IgD-negative memory B cell (primary cell): Measurements from ENCODE around the gene KLHL22. TPM values are rescaled to one million over a fixed set of nuclear protein-coding genes. Genes with fewer than 3 reads are reported as not detected.

Source experiments
- H3K27ac Mint-ChIP-seq, 3 donors: one replicate each; pipeline ENCODE4 v1.8.0; 2020 to 2022; ENCODE audit warnings: mild to moderate bottlenecking in 3 of 3, mixed read lengths in 3 of 3, moderate library complexity in 1 of 3
- H3K27me3 Mint-ChIP-seq: one replicate; pipeline ENCODE4 v1.8.0; 2021; ENCODE audit warnings: mixed read lengths
- H3K36me3 Mint-ChIP-seq: one replicate; pipeline ENCODE4 v1.8.0; 2020; ENCODE audit warnings: mild to moderate bottlenecking, mixed read lengths
- H3K4me1 Mint-ChIP-seq, 3 donors: one replicate each; pipeline ENCODE4 v1.8.0; 2020 to 2022; ENCODE audit warnings: mixed read lengths in 3 of 3, mild to moderate bottlenecking in 1 of 3
- H3K4me3 Mint-ChIP-seq, 4 donors: one replicate each; pipeline ENCODE4 v1.8.0; 2020 to 2022; ENCODE audit warnings: mild to moderate bottlenecking in 4 of 4, mixed read lengths in 4 of 4, moderate library complexity in 3 of 4
- H3K9me3 Mint-ChIP-seq, 3 donors: one replicate each; pipeline ENCODE4 v1.8.0; 2020 to 2021; ENCODE audit warnings: mixed read lengths in 3 of 3, mild to moderate bottlenecking in 1 of 3
- polyA plus RNA-seq: library from polyadenylated mRNA; unstranded; fragments of 300-500 nt; fragmentation: Illumina TruSeq; gene quantifications from one replicate; pipeline ENCODE4 v1.2.3, GENCODE V29; 2021

KLHL22 gene
- polyA plus RNA-seq, 1 donor from 2014 or later = 20.8 TPM

DNA sequence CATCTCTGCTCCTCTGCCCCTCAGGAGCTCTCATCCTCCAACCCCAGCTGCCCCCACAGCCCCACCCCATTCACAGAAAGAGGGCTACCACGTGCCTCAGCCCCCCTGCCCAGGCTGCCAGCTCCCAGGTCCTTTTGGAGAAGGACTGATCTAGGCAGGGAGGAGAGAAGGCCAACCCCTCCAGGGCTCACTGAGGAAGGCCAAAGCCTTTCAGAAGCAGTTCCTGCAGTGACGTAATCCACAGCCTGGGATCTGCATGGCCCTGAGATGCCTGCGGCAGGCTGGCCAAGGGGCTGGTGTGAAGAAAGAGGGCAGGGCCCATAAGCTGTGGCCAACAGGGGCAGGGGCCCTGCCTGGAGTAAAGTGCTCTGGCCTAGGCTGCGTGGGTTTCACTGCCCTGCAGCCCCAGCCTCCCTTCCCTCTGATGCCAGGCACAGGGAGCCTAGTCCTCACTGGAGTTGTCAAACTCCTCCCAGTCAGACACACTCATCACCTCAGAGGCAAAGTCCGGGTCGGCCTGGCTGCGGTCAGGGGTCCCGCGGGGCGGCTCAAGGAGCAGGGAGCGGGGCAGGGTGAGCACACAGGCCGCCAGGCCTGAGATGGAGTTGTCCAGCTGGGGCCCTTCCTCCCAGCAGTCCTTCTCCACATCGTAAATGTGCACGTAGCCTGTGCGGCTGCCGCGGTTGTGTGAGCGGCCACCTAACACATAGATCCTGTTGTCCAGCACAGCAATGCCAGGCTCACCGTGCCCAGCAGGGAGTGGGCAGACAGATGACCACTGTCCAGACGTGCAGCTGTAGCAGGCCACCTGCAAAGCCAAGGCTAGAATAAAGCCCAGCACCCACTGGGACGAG, 53.7 kb downstream of the KLHL22 start:
- H3K27me3 Mint-ChIP-seq = peaks cover 15% of the 10 kb centered on the region

DNA sequence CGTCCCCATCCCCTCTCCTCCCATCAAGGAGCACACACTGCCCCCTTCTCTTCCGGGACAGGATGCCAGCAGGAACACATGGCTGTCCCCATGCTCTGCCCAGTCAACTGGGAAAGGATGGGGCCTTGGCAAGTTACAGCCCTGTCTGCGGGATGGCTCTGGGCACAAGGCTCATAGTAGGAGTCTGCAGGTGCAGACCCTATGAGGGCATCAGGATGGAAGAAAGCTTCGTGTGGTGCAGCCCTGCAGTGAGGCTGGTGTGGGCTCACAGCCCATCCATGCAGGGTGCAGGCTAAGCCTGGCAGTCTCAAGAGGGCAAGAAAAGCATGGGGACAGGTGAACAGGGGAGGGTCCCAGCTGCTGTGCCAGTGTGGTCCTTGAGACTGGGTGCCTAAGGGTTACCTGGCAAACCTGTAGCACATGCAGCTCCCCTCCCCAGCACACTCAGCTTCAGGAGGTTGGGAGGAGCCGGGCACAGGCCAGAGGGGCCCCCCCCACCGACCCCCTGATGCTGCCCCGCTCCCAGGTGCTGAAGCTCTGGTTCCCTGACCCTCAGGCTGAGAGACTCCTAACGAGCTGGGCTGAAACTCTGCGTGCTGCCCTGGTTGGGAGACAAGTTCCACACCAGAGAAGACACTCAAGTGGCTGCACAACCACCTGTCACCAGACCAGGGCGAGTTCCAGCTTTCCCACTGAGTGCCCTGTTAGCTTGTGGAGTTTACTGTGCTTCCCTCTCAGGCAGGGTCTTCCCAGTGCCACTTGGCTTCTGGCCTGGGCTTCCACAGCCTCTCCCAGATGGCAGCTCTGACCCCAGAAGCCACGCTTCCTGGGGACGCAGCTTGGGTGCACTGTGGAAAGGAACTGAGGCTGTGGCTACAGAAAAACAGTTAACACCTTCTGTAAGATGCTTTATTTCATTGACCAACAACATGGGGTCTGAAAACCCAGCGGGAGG, 54.7 kb downstream of the KLHL22 start:
- Mint-ChIP-seq H3K9me3 (no peaks in the 10 kb centered on the region), H3K27me3 (peaks cover 19% of the 10 kb centered on the region), H3K4me1 (peaks cover 0 to 2% (median under 1%) of the 10 kb centered on the region in 3 donors), H3K4me3 (no peak overlapping the region), H3K36me3 (peaks cover 4% of the 10 kb centered on the region), H3K27ac (peak overlapping the region in 1 of 3 donors; percentile 33)

More for the DNA sequence above, 53.7 kb downstream of the KLHL22 start:
- no peaks in the 10 kb centered on the region for H3K9me3 Mint-ChIP-seq
- H3K4me1 Mint-ChIP-seq = peaks cover 0 to 2% (median 0%) of the 10 kb centered on the region in 3 donors
- H3K4me3 Mint-ChIP-seq = no peak overlapping the region
- H3K36me3 Mint-ChIP-seq = peaks cover 4% of the 10 kb centered on the region
- H3K27ac Mint-ChIP-seq = no peak overlapping the region

DNA sequence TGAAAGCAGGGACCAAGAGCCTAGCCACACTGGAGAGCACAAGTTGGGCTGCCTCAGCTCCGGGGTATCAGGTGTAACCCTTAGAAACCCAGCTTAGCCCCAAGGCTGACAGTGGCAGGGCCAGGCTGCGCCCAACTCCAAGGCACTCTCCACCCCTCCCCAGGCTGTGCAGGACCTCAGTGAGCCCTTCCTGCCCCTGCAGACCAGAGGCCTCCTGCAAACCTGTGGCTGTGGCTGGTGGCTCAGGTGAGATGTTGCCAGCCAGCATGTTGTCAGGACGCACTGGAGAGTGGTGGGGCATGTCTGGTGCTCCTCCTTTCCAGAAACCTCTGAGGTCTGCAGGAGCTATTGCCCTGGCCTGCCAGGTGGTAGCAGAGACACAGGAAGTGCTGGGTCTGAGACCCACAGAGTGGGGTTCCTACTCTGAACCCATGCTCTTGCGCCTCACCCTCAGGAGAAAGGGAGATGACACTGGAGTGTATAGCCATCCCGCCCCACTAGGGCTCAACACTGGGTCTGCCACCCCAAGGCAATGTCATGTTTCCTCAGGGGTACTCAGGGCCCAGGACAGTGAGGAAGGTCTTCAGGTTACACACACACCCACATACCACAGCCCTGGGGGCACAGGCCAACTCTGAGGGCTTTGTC, 55.5 kb downstream of the KLHL22 start:
- Mint-ChIP-seq H3K27me3 (peaks cover 27% of the 10 kb centered on the region), H3K27ac (peak overlapping the region in 1 of 3 donors; percentile 33), H3K4me1 (peaks cover 0 to 6% (median 5%) of the 10 kb centered on the region in 3 donors), H3K36me3 (peaks cover 4% of the 10 kb centered on the region), H3K9me3 (no peaks in the 10 kb centered on the region), H3K4me3 (no peak overlapping the region)

DNA sequence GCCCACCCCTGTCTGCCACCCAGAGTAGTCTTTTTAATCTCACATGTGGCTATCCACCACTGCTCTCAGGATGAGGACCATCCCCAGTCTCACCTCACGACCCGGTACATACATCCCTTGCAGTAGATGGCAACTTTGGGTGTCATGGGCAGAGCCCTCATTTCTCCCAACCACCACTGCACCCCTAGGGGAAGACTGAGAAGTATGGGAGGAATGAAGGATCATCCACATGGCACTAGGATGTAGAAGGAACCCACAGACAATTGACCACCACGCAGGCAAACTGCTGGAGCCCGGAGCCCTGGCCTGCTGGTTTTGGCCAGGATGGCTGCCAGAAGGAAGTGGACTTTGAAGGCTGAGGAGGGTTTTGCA, 56.1 kb downstream of the KLHL22 start:
- no peak overlapping the region for H3K4me3 Mint-ChIP-seq
- no peak overlapping the region for H3K27ac Mint-ChIP-seq
- H3K27me3 Mint-ChIP-seq = peaks cover 31% of the 10 kb centered on the region
- H3K9me3 Mint-ChIP-seq = no peaks in the 10 kb centered on the region
- H3K4me1 Mint-ChIP-seq = peaks cover 0 to 9% (median 5%) of the 10 kb centered on the region in 3 donors
- H3K36me3 Mint-ChIP-seq = peaks cover 4% of the 10 kb centered on the region

DNA sequence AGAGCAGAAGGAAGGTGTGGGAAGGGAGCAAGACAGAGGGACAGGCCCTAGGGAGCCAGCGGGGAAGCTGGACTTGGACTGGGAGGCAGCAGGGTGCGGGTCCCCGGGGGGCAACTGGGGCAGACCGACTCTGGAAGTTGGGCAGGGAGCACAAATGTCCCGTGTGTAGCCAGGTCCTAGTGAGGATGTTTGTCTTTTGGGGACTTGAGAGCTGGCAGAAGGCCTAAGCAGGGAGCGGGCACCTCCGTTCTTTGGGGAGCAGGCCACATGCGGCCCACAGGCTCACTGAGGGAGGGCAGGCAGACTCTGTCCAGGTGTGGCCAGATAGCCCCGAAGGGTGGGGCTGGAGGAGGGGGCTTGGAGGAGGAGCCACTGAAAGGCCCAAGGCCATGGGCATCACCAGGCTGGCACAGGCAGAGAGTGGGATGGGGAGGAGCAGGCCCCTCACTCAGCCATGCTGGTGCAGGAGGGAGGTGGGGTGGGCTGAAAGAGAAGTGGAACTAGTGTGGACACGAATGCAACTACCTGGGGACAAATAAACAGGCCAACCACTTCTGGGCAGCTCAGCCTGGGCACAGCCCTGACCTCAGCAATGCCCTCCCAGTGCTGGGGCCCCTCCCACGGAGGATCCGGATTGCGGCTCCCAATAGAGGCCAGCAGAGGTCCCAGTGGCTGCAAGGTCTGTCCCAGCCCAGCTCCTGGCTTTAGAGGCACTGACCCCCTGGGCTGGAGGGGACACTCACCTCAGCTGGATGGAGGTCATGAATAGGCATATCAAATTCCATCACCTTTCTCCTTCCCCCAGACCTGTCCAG, 56.7 kb downstream of the KLHL22 start:
- Mint-ChIP-seq H3K4me3 (peak overlapping the region in 2 of 4 donors; percentile 73 to 74), H3K27ac (no peak overlapping the region), H3K4me1 (peaks cover 4 to 9% (median 5%) of the 10 kb centered on the region in 3 donors), H3K9me3 (no peaks in the 10 kb centered on the region), H3K36me3 (peaks cover 4% of the 10 kb centered on the region), H3K27me3 (peaks cover 34% of the 10 kb centered on the region)

DNA sequence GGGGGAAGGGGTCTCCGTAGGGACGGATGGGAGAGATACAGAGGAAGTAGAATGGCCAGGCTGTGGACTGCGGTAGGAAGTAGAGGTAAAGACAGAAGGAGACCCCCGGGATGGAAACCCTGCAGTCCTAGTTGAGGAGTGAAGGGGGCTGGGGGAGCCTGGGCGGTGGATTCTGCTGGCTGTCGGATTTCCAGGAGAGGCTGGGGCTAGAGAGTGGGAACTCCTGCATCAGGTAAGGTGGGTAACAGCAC, 57.2 kb downstream of the KLHL22 start:
- Mint-ChIP-seq H3K36me3 (peaks cover 4% of the 10 kb centered on the region), H3K4me3 (peak overlapping the region in 2 of 4 donors; percentile 73 to 74), H3K9me3 (no peaks in the 10 kb centered on the region), H3K4me1 (peaks cover 4 to 9% (median 5%) of the 10 kb centered on the region in 3 donors), H3K27me3 (peaks cover 34% of the 10 kb centered on the region), H3K27ac (no peak overlapping the region)

DNA sequence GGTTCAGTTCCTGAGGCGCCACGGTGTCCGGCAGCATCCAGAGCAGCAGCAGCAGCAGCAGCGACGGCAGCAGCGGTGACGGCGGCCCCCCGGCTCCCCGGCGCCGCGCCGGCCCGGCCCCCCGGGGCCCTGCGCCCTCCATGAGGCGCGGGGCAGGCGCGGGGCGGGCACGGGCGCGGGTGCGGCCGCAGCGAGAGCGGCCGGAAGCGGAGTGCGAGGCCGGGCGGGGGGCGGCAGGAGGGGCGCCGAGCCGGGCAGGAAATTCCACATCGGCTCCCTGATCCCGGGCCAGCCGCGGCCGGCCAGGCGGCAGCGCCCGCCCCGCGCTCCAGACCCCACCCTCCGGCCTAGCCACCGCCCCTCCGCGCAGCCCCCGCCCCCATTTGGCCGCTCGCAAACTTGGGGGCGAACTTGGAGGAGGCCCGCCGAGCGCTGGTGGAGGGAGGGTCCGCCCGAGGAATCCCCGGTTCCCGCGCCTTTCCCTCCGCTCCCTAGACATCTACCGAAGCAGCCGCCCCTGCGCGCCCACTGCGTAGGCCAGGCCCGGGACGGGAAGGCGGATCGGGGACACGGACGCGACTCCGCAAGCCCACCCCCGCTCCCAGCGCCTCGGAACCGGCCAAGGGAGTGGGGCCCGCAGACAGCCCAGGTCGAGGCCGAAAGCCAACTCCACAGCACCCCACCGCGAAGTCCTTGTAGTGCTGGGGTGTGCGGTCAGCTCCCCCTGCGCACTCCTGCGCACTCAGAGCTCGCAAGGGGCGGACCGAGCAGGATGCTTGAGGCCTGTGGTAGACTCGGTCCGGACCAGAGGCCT, 57.8 kb downstream of the KLHL22 start, which contains the start of gene SCARF2:
SCARF2 (minus strand) TSS at position 213 of the 814 bp plus-strand sequence; CDS start at position 142, 71 bp downstream.
- Mint-ChIP-seq H3K4me3 (peak within 1 kb of the TSS; percentile 73 to 95 (median 85)), H3K36me3 (peaks cover under 1% of the 10 kb centered on the region), H3K9me3 (no peaks in the 10 kb centered on the region), H3K4me1 (peaks cover 4 to 12% (median 5%) of the 10 kb centered on the region in 3 donors), H3K27ac (no peak within 1 kb of the TSS), H3K27me3 (peaks cover 37% of the 10 kb centered on the region)

DNA sequence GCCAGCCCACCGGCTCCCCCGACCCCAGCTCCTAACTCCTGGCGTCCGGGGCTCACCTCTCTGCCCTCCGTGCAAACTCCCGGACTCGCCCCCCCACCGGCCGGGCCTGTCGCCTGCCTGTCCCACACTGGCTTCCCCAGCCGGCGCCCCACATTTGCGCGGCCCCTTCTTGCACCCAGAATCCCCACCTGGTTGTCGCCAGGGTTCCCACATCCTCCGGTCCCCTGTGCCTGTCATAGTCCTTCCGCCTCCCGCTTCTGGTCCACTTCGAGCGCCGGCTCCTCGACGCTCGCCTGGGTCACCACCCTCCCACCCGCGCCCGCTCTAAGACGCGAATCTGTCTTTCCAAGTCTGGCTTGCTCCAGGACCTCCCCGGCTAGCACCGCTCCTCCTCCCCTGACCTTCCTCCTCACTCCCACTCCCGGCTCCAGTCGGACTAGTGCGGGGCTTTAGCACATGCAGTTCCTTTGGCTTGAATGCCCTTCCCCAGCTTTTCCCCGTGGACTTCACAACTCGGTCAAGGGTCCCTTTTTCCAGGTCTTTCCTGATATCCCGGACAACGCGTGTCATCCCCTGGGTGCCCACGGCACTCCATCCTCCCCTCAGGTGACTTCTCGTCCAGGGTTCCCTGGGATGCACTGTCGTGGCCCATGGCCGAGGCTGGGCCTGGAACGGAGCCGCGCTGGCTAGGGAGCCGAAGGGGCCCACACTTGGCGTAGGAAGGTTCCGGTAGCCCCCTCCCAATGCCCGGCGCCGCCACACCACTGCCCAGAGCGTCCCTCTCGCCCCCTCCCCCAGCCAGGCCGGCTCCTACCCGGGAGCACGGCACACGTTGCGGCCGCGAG, 58.6 kb downstream of the KLHL22 start:
- no peaks in the 10 kb centered on the region for H3K36me3 Mint-ChIP-seq
- H3K9me3 Mint-ChIP-seq = no peaks in the 10 kb centered on the region
- H3K27me3 Mint-ChIP-seq = peaks cover 43% of the 10 kb centered on the region
- H3K27ac Mint-ChIP-seq = no peak overlapping the region
- peaks cover 4 to 12% (median 5%) of the 10 kb centered on the region in 3 donors for H3K4me1 Mint-ChIP-seq
- H3K4me3 Mint-ChIP-seq = peak overlapping the region; percentile 73 to 95 (median 85)

DNA sequence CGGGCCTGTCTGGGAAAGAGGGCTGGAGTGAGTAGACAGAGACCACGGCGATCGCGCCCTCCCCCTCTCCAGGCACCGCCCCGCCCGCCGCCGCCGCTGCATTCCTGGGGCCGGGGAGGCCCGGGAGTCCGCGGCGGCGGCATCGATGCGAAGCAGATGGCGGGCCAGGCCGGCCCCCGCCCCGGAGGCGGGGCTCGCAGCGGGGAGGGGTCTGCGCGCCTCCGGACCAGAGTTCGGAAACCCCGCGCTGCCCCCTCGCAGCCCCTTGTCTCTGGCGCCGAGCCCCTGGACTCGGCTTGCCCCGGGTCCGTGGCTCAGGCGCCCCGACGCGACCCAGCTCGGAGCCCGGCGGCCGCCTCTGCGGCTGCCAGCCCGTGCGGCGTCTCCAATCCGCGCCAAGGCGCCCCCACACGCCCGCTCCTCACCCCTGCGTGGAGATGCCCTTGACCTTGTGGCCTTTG, 59.3 kb downstream of the KLHL22 start:
- Mint-ChIP-seq H3K9me3 (no peaks in the 10 kb centered on the region), H3K4me3 (peak overlapping the region; percentile 73 to 95 (median 85)), H3K4me1 (peaks cover 4 to 12% (median 5%) of the 10 kb centered on the region in 3 donors), H3K27ac (no peak overlapping the region), H3K27me3 (peaks cover 44% of the 10 kb centered on the region), H3K36me3 (no peaks in the 10 kb centered on the region)

DNA sequence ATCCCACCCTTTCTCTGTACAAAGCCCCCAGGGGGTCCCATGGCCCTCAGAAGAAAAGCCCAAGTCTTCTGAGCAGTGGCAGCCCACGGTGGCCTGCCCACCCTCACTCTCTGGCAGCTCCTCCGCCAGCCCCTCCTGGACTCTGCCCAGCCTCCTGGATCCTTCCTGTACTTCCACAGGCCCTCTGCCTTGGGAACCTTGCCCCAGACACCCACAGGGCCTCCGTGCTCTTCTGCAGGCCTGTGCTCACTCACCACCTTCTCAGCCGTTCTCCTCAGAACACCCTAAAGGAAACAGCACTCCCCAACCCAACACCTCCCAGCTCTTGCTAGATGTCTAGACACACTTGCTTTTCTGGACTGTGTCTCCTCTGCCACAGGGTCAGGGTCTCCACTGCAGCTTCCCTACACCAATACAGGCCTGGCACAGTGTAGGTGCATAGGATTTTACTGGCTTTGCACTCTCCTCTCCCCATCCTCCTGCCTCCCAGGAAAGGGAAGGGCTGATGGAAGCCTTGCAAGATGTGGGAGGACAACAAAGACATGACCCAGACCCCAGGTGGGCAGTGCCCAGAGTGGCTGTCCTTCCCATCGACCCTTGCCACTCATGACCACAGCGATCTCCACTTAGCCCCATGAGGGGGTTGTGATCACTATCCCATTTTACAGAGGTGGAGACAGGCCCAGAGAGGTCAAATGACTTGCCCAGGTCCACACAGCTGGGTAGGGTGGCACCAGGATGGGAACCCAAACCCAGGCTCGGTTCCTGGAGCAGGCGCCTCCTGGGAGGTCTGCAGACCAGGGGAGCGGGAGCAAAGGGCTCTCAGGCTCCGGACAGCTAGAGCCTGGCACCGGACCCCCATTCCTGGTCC, 59.9 kb downstream of the KLHL22 start:
- Mint-ChIP-seq H3K4me1 (peaks cover 4 to 12% (median 5%) of the 10 kb centered on the region in 3 donors), H3K27me3 (peaks cover 44% of the 10 kb centered on the region), H3K4me3 (peak overlapping the region; percentile 50 to 76 (median 62)), H3K9me3 (no peaks in the 10 kb centered on the region), H3K27ac (no peak overlapping the region), H3K36me3 (no peaks in the 10 kb centered on the region)

DNA sequence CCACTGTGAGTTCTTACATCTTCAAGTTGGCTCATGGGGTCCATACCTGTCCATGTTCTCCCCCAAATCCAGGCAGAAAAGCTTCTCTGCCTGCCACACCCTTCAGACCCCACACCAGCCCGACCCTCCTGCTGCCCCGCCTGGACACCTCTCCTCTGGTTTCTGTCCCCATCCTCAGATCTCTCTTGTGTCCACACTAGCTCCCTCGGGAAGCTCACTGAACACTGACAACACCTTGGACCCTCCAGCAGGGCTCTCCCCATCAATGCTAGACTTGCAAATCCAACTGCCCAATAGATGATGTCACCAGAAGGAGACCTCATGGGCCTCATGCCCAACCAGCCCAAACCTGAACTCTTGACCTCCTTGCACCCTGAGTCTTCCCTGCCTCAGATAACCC, 60.8 kb downstream of the KLHL22 start:
- Mint-ChIP-seq H3K4me3 (peak overlapping the region in 2 of 4 donors; percentile 13 to 54), H3K27ac (peak overlapping the region in 1 of 3 donors; percentile 11), H3K27me3 (peaks cover 48% of the 10 kb centered on the region), H3K9me3 (no peaks in the 10 kb centered on the region), H3K4me1 (peaks cover 4 to 12% (median 8%) of the 10 kb centered on the region in 3 donors), H3K36me3 (no peaks in the 10 kb centered on the region)

DNA sequence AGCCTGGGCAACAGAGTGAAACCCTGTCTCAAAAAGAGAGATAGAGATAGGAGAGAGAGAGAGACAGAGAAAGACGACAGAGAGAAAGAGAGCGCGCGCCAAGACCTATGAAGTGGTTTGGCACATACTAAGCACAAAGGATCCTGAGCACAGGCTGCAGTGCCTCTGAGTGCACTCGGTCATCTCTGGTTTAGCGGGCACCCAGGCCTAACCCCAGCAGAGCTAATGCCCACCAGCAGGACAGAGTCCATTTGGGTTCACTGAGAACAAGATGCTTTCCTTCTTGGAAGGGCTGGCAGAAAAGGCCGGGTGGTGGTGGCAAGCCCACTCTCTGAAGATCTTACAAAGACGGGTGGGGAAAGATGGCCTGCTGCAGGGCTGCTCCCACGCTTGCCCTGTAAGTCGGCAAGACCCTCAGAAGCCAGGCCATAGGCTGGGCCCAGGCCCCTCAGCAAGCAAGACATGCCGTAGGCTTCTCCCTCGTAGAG, 61.3 kb downstream of the KLHL22 start:
- H3K27ac Mint-ChIP-seq = no peak overlapping the region
- H3K4me3 Mint-ChIP-seq = peak overlapping the region in 1 of 4 donors; percentile 74
- H3K9me3 Mint-ChIP-seq = no peaks in the 10 kb centered on the region
- peaks cover 4 to 12% (median 8%) of the 10 kb centered on the region in 3 donors for H3K4me1 Mint-ChIP-seq
- H3K27me3 Mint-ChIP-seq = peaks cover 48% of the 10 kb centered on the region
- no peaks in the 10 kb centered on the region for H3K36me3 Mint-ChIP-seq
